Suprapubic skin (tissue), 4 donors: ENCODE results near the gene STXBP4. TPM values are rescaled to one million over a fixed set of nuclear protein-coding genes. Genes with fewer than 3 reads are reported as not detected.

ENCODE experiments used
- DNase-seq, 2 donors: peaks; one replicate each; pipeline ENCODE4 v3.0.0-alpha.2; 2019; ENCODE audit warnings: low spot score in 2 of 2
- H3K27ac ChIP-seq: fragments of 200-600 bp; sonication (generic); one replicate; pipeline ENCODE4 v1.5.1; 2019
- H3K27me3 ChIP-seq: fragments of 200-600 bp; sonication (generic); one replicate; pipeline ENCODE4 v1.5.1; 2019
- H3K36me3 ChIP-seq: fragments of 200-600 bp; sonication (generic); one replicate; pipeline ENCODE4 v1.5.1; 2019
- H3K4me1 ChIP-seq: fragments of 200-600 bp; sonication (generic); one replicate; pipeline ENCODE4 v1.5.1; 2019
- H3K4me3 ChIP-seq: fragments of 200-600 bp; sonication (generic); one replicate; pipeline ENCODE4 v1.5.1; 2019; ENCODE audit warnings: mild to moderate bottlenecking
- H3K9me3 ChIP-seq: fragments of 200-600 bp; sonication (generic); one replicate; pipeline ENCODE4 v1.5.1; 2019
- CTCF ChIP-seq, 2 donors: fragments of 200-600 bp in 1 of 2; fragments of 450-650 bp in 1 of 2; sonication (generic) in 1 of 2; IDR thresholded peaks; one replicate each; pipeline ENCODE4 v1.5.1; 2016 to 2019; ENCODE audit warnings: antibody characterized with exemption in 2 of 2, mild to moderate bottlenecking in 1 of 2, moderate library complexity in 1 of 2
- EP300 ChIP-seq: sonication (generic); formaldehyde crosslinking; IDR thresholded peaks from one replicate; pipeline ENCODE4 v1.6.1; 2017; ENCODE audit warnings: antibody characterized with exemption
- POLR2A ChIP-seq, 2 donors: fragments of 450-650 bp; IDR thresholded peaks; one replicate each; pipeline ENCODE4 v1.6.1; 2017; ENCODE audit warnings: antibody characterized with exemption in 2 of 2, mild to moderate bottlenecking in 2 of 2, moderate library complexity in 2 of 2
- POLR2AphosphoS5 ChIP-seq, 3 donors: sonication (generic); formaldehyde crosslinking; IDR thresholded peaks; one replicate each; pipeline ENCODE4 v1.6.1; 2017; ENCODE audit warnings: antibody characterized with exemption in 3 of 3
- WGBS: methylation state at CpG from one replicate; pipeline ENCODE4 v1.1.5; 2018; 5-methylcytosine and 5-hydroxymethylcytosine counted together
- total RNA-seq, 4 donors: library from RNA; depleted of rRNA; stranded (reverse); fragments of >200 nt; gene quantifications; one replicate each; pipeline ENCODE4 v1.1.0, GENCODE V29; 2016

STXBP4 gene
- total RNA-seq, 4 donors from 2014 or later = 1.6 to 29.4 (median 7.4) TPM

- H3K27me3 ChIP-seq = no peaks in the 10 kb centered on the region
- no peaks in the 10 kb centered on the region for H3K36me3 ChIP-seq
- no peak overlapping the region for H3K27ac ChIP-seq
- no peaks in the 10 kb centered on the region for H3K9me3 ChIP-seq
- TF ChIP-seq CTCF (IDR thresholded peaks at IDR 0.05) (no peak), EP300 (no peak), POLR2A (IDR thresholded peaks at IDR 0.05) (no peak), POLR2AphosphoS5 (IDR thresholded peaks at IDR 0.05) (no peak)
- 57% methylated on average over 2 of the region's 2 CpGs for WGBS
- no peaks in the 10 kb centered on the region for H3K4me1 ChIP-seq
- no peak for DNase-seq
- H3K4me3 ChIP-seq = no peak overlapping the region
These were observed 198.6 kb downstream of the STXBP4 start for GRCh38 chr17:55167024-55167725.

GRCh38 chr17:55168958-55169687 lies 200.6 kb downstream of the STXBP4 start:
- WGBS = 52% methylated on average over 5 of the region's 5 CpGs
- H3K9me3 ChIP-seq = peaks cover 4% of the 10 kb centered on the region
- H3K4me3 ChIP-seq = no peak overlapping the region
- no peaks in the 10 kb centered on the region for H3K27me3 ChIP-seq
- no peak overlapping the region for H3K27ac ChIP-seq
- no peak for DNase-seq
- TF ChIP-seq CTCF (IDR thresholded peaks at IDR 0.05) (no peak), EP300 (no peak), POLR2AphosphoS5 (IDR thresholded peaks at IDR 0.05) (no peak), POLR2A (IDR thresholded peaks at IDR 0.05) (no peak)
- no peaks in the 10 kb centered on the region for H3K36me3 ChIP-seq
- H3K4me1 ChIP-seq = no peaks in the 10 kb centered on the region

- WGBS = 98% methylated on average over 4 of the region's 4 CpGs
- TF ChIP-seq POLR2A (IDR thresholded peaks at IDR 0.05) = no peak
- no peak for TF ChIP-seq EP300
- TF ChIP-seq POLR2AphosphoS5 (IDR thresholded peaks at IDR 0.05) = no peak
- no peak for TF ChIP-seq CTCF (IDR thresholded peaks at IDR 0.05)
- H3K4me3 ChIP-seq = no peak overlapping the region
- H3K27ac ChIP-seq = no peak overlapping the region
- H3K36me3 ChIP-seq = no peaks in the 10 kb centered on the region
- H3K9me3 ChIP-seq = peaks cover 5% of the 10 kb centered on the region
- DNase-seq = no peak
- no peaks in the 10 kb centered on the region for H3K4me1 ChIP-seq
- no peaks in the 10 kb centered on the region for H3K27me3 ChIP-seq
These were observed 203.2 kb downstream of the STXBP4 start for GRCh38 chr17:55171634-55172328.

- H3K4me1 ChIP-seq = no peaks in the 10 kb centered on the region
- no peak overlapping the region for H3K4me3 ChIP-seq
- no peak for DNase-seq
- H3K9me3 ChIP-seq = peaks cover 5% of the 10 kb centered on the region
- TF ChIP-seq CTCF (IDR thresholded peaks at IDR 0.05) = no peak
- TF ChIP-seq POLR2AphosphoS5 (IDR thresholded peaks at IDR 0.05) = no peak
- TF ChIP-seq EP300 = no peak
- no peak for TF ChIP-seq POLR2A (IDR thresholded peaks at IDR 0.05)
- no peaks in the 10 kb centered on the region for H3K36me3 ChIP-seq
- no peak overlapping the region for H3K27ac ChIP-seq
- WGBS = 66% methylated on average over 2 of the region's 2 CpGs
- H3K27me3 ChIP-seq = no peaks in the 10 kb centered on the region
These were observed 204.0 kb downstream of the STXBP4 start for GRCh38 chr17:55172612-55173011.

- TF ChIP-seq POLR2A (IDR thresholded peaks at IDR 0.05) = no peak
- TF ChIP-seq EP300 = no peak
- TF ChIP-seq CTCF (IDR thresholded peaks at IDR 0.05) = no peak
- TF ChIP-seq POLR2AphosphoS5 (IDR thresholded peaks at IDR 0.05) = no peak
- Histone ChIP-seq H3K27ac (no peak overlapping the region), H3K4me1 (no peaks in the 10 kb centered on the region), H3K27me3 (no peaks in the 10 kb centered on the region), H3K36me3 (no peaks in the 10 kb centered on the region), H3K4me3 (no peak overlapping the region), H3K9me3 (peaks cover 5% of the 10 kb centered on the region)
- no peak for DNase-seq
- WGBS = 100% methylated on average over 1 of the region's 1 CpG
These were observed 205.6 kb downstream of the STXBP4 start for GRCh38 chr17:55174133-55174532.
